ENCODE measurements around the gene DOCK9.

- no peak for TF ChIP-seq CTCF (IDR thresholded peaks at IDR 0.05)
- TF ChIP-seq POLR2A (IDR thresholded peaks at IDR 0.05), result no peak
Measured at GRCh38 chr13:98796798-98797197, 181.1 kb downstream of the DOCK9 start.

Measured in esophagus squamous epithelium (tissue), 4 donors.